Measurements from ENCODE around the gene PPP1R14B. TPM values are rescaled to one million over a fixed set of nuclear protein-coding genes. Genes with fewer than 3 reads are reported as not detected.

PPP1R14B gene
- total and polyA plus RNA-seq, 2 of the 13 experiments (the other 11 are each of a cell fraction or from before 2014, with no cell fraction given): 110 to 148 TPM

- TF ChIP-seq ZNF136 (CRISPR knock-in tag; IDR thresholded peaks at IDR 0.05; ENCODE audit: low read depth): 0 out of 2 replicates have a peak, but pooled peaks have one; percentile 19
- TF ChIP-seq SRSF1 (optimal IDR thresholded peaks at IDR 0.05; ENCODE audit: low read depth, low read length): no peak
- peak; percentile 46 for TF ChIP-seq ELF1 (CRISPR knock-in tag; IDR thresholded peaks at IDR 0.05)
- no peak for TF ChIP-seq TAF15 (IDR thresholded peaks at IDR 0.05; ENCODE audit: low read depth, low read length, poor library complexity, severe bottlenecking)
- no peak for TF ChIP-seq ZSCAN30 (CRISPR knock-in tag; IDR thresholded peaks at IDR 0.05)
- no peak for TF ChIP-seq ZNF296 (CRISPR knock-in tag; conservative IDR thresholded peaks at IDR 0.05)
- no peak for TF ChIP-seq MED13 (CRISPR knock-in tag; IDR thresholded peaks at IDR 0.05)
- peak; percentile 92 for TF ChIP-seq ZNF687 (CRISPR knock-in tag; IDR thresholded peaks at IDR 0.05)
- TF ChIP-seq GLI4 (CRISPR knock-in tag; IDR thresholded peaks at IDR 0.05; ENCODE audit: borderline replicate concordance): 0 out of 2 replicates have a peak, but pooled peaks have one; percentile 55
- TF ChIP-seq HMG20B (CRISPR knock-in tag; conservative IDR thresholded peaks at IDR 0.05): 0 out of 2 replicates have a peak, but pooled peaks have one; percentile 22
- TF ChIP-seq ZNF784 (CRISPR knock-in tag; IDR thresholded peaks at IDR 0.05; ENCODE audit: borderline replicate concordance): peak; percentile 68; the same call in 1 of the 2 replicates
- no peak for TF ChIP-seq TEAD3 (CRISPR knock-in tag; optimal IDR thresholded peaks at IDR 0.05; ENCODE audit: borderline replicate concordance)
- no peak for TF ChIP-seq ZKSCAN1 (IDR thresholded peaks at IDR 0.05; ENCODE audit: low read length)
- TF ChIP-seq GATAD1 (CRISPR knock-in tag; IDR thresholded peaks at IDR 0.05): peak; percentile 62
- TF ChIP-seq MXD1 (CRISPR knock-in tag; IDR thresholded peaks at IDR 0.05): no peak; the same call in 1 of the 2 replicates
- peak; percentile 52; the same call in 1 of the 2 replicates for TF ChIP-seq ARID4A (CRISPR knock-in tag; IDR thresholded peaks at IDR 0.05; ENCODE audit: borderline replicate concordance)
- no peak for TF ChIP-seq HNRNPLL (IDR thresholded peaks at IDR 0.05; ENCODE audit: low read depth, low read length, poor library complexity, severe bottlenecking)
- 0 out of 2 replicates have a peak, but pooled peaks have one; percentile 41 for TF ChIP-seq ZNF468 (CRISPR knock-in tag; IDR thresholded peaks at IDR 0.05)
- peak; percentile 49; the same call in 1 of the 2 replicates for TF ChIP-seq KLF12 (CRISPR knock-in tag; IDR thresholded peaks at IDR 0.05; ENCODE audit: borderline replicate concordance)
- TF ChIP-seq ZSCAN21 (CRISPR knock-in tag; IDR thresholded peaks at IDR 0.05; ENCODE audit: borderline replicate concordance): peak; percentile 73; the same call in 1 of the 2 replicates
Observed at GRCh38 chr11:64226507-64227051, 20.2 kb downstream of the PPP1R14B start (continued).

Measured in HepG2 (cell line).